SK-N-DZ (cell line): Measurements from ENCODE around the gene NCKAP5.

ENCODE experiments used
- DNase-seq: peaks from one replicate; pipeline ENCODE4 v3.0.0-alpha.2; 2015; ENCODE audit warnings: low spot score

Gene NCKAP5

DNA sequence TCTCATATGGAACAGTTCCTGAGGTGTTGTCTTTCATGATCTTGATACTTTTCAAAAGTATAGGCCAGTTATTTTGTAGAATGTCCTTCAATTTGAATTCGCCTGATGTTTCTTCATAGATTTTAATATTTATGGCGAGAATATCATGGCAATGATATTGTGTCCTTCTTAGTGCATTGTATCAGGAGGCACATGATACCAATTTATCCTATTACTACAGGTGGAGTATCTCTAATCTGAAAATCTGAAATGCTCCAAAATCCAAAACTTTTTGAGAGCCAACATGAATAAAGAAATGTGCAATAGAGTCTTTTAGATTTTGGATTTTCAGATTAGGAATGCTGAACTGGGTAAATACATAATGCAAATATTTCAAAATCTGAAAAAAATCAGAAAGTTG is 681.7 kb downstream of the NCKAP5 start:
- no peak for DNase-seq

DNA sequence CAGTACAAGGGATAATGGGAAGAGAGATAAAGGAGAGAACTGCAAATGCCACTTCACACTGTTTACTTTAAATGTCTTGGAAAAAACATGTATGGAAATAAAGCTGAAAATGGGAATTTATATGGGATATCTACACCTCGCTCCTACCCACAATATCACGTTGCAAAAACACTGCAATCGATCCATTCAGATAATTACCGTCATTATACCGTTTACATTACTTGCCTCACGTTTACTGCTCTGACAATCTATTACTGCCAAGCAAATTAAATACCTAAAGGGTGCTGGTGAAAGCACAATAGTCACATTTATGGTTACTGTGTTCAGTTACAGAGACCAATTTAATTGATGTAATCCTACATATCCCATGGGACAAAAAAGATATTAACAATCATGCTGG is 683.6 kb downstream of the NCKAP5 start:
- no peak for DNase-seq

DNA sequence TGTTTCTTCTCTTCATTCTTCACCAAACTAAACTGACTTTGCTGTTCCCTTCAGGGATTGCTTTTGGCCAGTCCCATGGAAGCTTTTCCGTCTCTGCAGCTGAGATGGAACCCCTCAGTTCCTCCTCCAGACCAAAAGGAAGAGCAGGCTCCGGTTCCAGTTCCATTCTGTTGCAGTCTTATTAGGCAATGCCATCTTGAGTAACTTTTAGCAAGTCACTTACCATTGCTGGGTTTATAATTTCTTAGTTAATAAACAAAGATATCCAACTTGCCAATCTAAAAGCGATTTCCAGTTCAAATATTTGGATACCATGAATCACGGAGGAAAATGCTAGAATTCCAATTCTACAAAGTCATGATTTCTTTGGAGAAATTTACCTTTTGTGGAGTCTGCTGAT is 684.0 kb downstream of the NCKAP5 start:
- DNase-seq, result no peak

DNA sequence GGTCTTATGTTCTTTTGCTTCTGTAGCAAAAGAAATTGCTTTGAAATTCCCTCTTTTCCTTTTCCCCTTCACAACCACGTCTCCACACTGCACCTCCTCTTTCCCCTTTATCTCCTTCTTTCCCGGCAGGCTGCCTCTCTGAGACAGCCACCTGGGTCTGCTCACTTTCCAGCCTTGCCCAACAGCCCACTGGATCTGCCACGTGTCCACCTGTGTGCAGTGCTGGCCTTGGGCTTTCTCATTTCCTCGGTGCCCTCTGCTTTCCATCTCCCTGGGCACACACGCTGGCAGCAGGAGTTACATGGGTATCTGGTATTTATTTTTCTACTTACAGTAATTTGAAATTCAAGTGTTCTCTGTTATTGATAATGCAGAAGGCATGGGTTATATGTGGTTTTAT is 684.8 kb downstream of the NCKAP5 start:
- no peak for DNase-seq

DNA sequence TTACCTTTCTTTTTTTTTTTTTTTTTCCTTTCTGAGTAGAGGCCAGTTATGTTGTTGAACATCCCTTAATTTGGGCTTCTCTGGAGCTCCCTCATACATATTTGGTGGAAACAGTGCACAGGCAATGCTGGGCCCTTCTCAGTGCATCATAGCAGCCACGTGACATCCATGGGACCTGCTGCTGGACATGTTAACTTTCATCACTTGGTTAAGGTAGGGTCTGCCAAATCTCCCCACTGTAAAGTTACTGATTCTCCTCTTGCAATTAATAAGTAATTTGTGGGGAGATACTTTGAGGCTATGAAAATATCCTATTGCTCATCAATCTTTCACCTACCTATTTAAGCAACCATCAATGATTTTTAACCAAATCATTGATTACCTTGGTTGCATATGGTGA is 686.7 kb downstream of the NCKAP5 start:
- DNase-seq, result no peak

DNA sequence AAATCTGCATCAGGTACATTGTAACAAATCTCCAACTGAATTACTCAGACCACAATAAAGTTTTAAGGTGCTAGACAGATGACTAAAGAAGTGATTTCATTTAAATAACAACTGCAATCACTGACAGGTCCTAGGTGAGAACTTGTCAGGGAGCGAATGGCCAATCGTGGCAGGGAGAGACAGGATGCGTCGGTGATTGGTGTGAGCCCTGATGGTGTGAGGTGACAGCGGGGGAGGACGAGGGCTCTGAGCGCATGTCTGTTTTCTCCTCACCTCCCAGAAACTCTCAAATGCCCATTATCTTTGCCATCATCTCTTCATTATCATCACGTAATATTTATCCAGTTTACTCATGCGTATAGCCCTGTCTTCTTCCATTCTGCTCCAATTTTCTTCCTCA is 690.3 kb downstream of the NCKAP5 start:
- DNase-seq, result no peak

DNA sequence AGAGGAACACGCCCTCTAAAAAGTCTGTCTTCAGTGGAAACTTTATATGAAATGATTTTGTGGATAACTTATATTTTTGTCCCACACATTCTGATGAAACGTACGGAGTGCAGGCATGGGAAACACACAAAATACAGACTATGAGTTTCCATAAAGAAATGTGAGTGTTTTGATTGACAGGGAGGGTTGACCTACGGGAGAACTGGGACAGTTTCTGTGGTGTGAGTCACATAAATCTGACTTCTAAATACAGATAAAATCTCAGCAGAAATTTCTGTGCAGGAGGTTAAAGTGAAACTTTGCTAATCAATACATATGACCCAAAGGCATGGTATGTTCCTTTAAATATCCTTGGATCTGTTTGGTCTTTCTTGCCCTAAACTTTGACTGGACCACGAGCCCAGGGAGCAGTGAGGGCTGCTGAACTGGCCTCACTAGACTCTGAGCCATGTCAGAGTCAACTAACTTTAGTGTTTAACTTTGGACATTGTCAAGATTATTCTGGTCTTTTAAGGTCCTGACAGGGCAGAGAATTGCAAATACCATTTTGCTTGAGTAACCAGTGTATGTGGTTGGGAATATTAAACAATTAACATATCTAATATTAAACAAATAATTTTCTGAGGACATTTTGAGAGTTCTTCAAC is 691.4 kb downstream of the NCKAP5 start:
- no peak for DNase-seq

DNA sequence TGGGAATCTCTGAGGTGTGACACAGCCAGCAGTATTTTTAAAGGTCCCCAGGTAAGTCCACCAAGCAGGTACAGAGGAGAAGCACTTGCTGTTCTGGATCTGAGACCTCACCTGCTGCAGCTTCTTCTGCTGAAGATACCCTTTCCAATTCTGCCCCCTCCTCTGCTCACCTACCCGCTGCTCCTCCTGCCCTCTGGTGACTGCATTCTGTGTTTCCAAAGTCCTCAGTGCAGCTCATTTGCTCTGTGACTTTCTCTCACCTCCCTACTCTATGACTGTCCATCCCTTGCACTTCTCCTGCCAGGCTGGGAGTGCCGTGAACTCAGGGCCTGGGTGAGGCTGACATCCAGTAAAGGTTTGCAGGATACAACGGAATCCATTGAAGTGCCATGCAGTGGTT is 693.1 kb downstream of the NCKAP5 start:
- no peak for DNase-seq

DNA sequence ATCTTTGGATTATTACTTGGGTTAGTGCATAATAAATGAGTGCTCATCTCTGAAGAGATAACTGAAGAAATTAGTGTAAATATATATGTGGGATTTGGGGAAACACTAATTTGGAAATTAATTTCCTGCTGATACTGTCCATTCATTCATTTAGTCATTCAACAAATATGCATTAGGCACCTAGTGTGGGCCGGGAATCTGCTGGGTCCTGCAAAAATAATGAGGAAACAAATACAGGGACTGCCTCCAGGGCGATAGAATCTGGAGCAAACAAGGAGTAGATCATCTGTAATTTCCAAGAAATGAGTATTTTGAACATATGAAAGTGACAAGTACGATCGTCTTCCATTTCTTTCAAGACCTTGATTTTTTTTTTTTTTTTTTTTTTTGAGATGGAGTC is 694.5 kb downstream of the NCKAP5 start:
- DNase-seq, result no peak

DNA sequence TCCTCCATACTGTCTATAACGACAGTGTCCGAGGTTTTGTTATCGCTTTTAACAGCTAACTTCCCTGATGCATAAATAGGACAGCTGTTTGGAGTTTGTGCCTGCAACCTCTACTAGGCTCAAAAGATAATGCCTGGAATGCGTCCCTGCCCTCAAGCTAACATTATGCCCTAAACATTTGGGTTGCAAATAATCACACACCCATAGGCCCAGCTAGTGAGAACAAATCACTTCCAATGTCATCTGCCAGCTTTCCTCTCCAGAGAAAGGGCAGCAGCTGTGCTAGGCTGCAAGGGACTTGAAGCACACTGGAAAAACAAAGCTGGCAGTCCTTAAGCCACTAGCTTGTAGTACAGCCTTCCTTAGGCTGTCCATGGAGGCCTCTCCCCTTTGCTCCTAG is 696.4 kb downstream of the NCKAP5 start:
- DNase-seq, result no peak

DNA sequence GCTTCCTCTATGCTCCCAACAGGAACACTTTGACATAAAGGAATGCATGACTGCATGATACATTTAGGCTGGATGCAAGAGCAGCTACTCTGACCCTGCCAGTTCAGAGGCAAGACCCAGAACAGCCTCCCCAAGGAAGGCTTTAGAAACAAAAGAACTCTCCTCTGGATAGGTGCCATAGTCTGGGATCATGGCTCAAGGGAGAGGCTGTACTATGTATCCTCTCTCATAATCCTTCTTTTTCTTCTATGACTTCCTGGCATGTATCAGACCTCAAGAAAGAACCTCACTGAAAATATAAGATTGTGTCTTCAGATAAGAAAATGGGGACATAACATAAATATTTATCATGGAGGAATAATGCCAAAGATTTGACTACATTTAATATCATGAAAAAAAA is 704.3 kb downstream of the NCKAP5 start:
- no peak for DNase-seq

DNA sequence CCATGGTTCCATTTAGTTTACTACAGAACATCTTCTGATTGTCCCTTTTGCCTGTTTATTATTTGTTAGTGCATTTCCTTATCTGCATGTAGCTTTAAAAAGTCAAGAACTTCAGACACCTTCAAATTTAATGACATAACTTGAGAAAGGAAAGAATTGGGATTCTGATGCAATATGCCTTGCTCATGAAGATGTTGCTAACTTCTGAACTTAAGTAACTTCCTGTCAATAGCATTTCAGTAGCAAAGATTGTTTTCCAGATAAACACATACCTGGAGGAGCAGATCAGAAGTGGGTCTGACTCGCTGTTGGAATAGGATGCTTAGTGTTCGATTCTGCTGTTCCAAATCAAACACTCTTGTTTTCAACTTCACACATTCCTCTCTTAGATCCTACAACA is 708.0 kb downstream of the NCKAP5 start:
- DNase-seq, result no peak

DNA sequence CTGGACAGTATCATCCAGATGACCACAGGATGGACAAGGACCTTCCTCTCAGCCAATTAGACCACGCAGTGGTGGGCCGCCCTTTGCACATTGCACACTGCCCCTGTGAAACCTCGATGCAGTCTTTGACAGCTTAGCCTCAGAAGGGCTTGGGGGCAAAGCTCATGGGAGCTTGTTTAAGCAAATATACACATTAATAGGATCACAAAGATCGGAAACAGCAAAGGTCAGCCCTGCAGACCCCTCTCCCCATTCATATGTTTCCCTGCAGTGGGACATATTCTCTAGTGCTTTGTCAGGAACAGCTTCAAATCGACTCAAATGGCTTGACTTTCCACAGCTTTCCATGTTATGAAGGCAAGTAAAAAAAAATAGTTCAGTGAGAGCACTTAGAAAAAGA is 708.7 kb downstream of the NCKAP5 start:
- no peak for DNase-seq

DNA sequence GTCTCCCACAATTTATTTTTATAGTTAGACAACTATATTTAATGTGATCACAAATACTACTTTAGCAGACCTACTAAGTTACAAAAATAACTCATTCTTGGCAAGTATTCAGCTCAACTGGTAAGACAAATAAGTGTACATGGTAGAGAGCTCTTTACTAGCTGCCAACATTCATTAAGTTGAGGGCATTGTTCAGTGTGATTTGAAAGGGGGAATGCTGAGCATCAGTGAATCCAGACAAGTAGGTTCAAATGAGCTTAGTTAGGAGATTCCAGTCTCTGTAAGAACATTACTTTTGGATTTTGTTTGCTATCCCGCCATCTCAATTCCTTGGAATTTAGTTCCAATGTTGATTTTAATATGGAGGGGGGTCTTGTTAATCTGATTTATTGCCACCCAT is 710.9 kb downstream of the NCKAP5 start:
- no peak for DNase-seq

DNA sequence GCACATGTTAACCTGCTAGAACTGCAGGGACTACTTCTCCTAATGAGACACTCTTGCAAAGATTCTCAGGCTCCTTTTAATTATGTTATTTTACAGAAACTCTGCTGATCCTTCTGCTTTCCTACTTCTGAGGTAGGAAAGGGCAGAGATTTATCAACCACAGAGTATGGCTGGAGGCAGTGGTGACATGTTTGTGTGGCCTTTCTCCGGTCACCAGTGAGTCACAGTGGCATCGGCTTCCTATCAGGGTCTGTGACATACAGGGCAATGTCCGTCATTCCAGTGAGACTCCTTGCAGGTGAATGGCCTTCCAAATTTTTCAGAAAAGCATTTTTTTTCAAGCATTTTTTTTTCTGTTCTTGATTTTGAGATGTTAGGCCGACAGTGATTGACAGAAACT is 717.6 kb downstream of the NCKAP5 start:
- DNase-seq, result no peak

DNA sequence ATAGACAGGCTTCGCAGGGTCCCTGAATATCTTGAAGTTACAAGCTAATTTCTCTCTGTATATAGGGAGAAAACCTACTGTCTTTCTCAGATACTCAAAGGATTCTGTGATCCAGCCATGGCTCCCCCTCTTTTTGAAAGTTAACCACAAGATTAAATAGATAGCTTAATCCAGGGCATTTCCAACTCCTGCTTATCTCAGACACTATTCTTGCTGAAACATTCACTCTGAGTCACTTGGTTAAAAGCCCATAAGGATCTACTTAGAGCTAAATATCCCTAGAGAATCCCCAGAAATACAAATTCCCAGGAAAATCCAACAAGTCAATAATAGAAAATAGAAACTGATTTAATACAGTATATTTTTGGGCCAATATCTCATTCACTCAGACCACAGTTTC is 719.1 kb downstream of the NCKAP5 start:
- DNase-seq, result no peak

DNA sequence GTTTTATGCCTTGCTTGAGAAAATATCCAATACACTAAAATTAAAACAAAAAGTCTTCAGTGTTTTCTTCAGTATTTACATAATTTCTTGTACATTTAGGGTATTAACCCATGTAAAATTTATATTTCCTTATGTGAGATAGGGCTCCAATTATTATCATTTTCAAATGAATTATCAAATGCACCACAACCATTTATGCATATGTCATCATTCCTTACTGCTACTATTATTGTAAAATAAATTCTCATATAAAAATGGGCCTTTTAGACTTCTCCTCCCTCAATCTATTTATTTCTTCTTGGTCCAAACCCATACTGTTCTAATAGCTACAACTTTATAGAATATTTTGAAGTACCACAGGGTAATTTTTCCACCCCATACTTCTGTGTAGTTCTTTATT is 722.9 kb downstream of the NCKAP5 start:
- no peak for DNase-seq

DNA sequence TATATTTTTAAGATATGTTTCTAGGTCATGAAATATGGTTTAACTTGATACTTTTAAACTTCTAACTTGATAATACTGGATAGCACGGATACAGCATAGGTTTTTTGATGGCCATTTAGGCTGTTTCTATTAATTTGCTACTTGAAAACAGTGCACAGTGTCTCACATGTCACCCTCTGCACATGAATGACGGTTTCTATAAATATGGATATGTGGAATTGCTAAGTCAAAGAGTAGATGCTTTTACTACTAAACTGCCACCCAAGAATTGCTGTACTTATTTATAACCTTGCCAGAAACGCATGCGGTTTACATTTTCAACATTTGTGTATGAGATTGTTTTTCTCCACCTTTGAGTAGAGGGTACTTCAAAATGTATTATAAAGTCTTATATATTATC is 723.7 kb downstream of the NCKAP5 start:
- no peak for DNase-seq

DNA sequence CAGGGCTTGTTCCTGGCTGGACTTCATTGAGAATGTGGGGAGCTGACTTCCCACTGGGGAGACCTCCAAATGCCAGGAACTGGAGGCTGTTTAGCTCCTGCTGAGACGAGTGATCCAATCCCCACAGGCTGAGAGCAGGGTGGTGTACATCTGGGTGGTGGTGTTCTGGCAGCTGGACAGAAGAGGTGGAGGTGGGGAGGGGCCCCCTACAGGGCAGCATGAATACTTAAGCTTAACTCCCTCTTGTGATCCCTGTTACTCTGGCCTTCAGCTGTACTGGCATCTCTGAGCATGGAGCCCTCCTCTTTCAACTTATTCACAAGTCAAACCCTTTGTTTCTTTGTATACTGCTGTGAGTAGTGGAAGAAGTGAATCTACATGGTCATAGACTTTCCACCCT is 730.5 kb downstream of the NCKAP5 start:
- DNase-seq, result no peak

DNA sequence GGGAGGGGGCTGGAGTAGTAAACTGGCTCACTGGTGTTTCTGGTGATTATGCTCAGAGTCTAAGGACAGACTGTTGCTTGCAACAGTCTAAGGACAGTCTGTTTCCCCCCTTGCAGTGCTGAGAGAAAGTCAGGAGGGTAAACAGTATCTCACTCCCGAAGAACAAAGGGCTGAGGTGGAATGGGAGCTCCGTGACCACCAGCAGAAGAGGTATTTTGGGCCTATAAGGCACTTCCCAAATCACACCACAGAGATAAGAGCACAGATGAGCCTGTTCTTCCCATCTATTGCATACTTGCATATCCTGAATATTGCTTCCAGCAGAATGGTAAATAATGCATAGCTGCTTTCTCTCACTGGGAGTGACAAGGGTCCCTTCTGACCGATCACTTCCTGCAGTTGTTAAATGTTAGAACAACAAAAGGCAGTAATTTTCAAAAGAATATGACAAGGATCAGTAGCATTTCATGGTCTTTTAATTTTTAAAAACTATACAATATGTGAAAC is 737.9 kb downstream of the NCKAP5 start:
- DNase-seq, result no peak

DNA sequence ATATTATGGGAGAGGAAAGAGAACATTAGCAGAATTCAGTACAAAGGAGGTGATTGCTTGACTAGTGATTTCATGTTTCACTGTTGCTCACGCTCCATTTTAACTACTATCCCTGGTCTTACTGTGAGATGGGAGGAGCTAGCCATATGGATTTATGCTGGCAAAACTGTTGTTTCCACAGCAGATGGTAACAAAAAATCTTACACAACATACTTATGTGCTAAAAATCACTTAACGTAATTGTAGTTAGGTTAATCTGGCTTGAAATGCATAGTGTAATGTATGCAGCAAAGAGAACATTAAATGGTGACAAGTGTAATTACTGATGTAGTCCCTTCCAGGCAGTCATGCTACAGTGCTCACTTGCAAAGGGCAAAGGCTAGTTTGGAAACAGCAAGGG is 742.7 kb downstream of the NCKAP5 start:
- no peak for DNase-seq

DNA sequence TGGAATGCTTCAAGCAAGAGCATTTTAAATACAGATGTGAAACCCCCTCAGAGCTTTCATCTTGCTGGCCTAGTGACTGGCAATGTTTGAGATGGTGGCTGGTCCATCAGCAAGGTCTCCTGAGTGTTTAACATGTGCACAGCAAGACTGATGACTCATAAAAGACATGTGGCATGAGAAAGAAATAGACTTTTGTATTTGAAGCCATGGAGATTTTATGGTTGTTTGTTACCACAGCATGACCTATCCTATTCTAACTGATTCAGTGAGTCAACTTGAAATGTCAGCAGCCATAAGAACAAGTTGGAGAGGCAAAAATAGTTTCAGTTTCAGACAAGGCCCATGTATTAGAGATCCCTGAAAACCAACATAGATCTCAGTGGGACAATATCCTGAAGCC is 743.5 kb downstream of the NCKAP5 start:
- no peak for DNase-seq

DNA sequence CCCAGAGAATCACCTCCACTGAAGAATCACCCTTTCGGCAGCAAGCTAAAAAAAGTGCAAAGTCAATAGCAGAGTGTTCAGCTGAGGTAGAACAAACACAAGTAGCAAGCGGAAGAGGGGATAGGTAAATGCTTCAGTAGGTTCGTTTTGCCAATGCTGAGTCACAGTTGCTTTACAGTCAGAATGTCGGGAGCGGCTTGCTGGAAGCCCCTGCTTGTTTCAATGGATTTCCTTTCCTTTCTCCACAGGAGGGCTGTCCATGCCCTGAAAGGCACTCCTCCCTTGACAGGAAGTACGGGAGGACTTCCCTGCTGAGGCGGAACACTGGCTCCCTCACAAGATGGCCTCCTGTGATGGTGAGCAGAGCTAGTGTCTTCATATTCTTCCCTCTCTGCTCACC is 752.0 kb downstream of the NCKAP5 start:
- DNase-seq, result no peak

DNA sequence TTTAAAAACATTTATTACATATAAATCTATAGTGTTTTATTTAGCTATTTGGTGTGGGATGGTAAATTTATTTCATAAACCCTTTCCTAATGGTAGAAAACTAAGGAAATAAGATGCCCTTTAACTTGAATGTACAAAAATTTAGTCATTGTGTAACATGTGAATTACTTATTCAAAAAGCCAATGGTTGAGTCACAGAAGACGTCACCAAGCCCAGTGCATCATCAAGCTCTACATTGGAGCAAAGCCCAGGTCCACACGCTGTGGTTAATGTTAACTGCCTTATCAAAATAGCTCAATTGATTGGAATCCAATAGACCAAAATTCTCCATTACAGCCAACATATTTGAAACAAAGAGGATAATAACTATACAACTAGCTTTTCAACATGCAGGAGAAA is 752.7 kb downstream of the NCKAP5 start:
- no peak for DNase-seq
